IPS DF 19.7 (cell line): ENCODE measurements around the gene C11orf98.
"Not testable (repeated sequence)": the region's sequence is repeated elsewhere in the genome, so short reads cannot be mapped to it uniquely, and the experiment has no call there.

Experiments
- DNase-seq: peaks from one replicate; pipeline ENCODE4 v3.0.0-alpha.2; 2013; ENCODE audit warnings: low read depth, low spot score

The C11orf98 gene

GRCh38 chr11:62682518-62682917, 17.5 kb upstream of the C11orf98 start:
- DNase-seq, result no peak

GRCh38 chr11:62680825-62681240, 15.8 kb upstream of the C11orf98 start:
- no peak for DNase-seq

- no peak for DNase-seq
Observed at GRCh38 chr11:62678770-62679696, 14.0 kb upstream of the C11orf98 start, which contains the start of gene UBXN1. UBXN1 (minus strand) TSS chr11:62679073; CDS start chr11:62678923, 150 bp downstream.

- no peak for DNase-seq
Observed at GRCh38 chr11:62678433-62678769, 13.4 kb upstream of the C11orf98 start.

GRCh38 chr11:62677714-62678113, 12.7 kb upstream of the C11orf98 start:
- DNase-seq, result no peak

- no peak for DNase-seq
Observed at GRCh38 chr11:62677156-62677555, 12.1 kb upstream of the C11orf98 start.

GRCh38 chr11:62676698-62677097, 11.7 kb upstream of the C11orf98 start:
- no peak for DNase-seq

- DNase-seq, result not testable (repeated sequence)
Observed at GRCh38 chr11:62675415-62675814, 10.4 kb upstream of the C11orf98 start.

GRCh38 chr11:62673196-62673525, 8.2 kb upstream of the C11orf98 start:
- DNase-seq, result no peak

GRCh38 chr11:62671608-62672389, 6.8 kb upstream of the C11orf98 start, which contains the start of the genes LBHD1 and UQCC3:
LBHD1 (minus strand) TSS chr11:62672267; CDS start chr11:62670031, 2,236 bp downstream.
UQCC3 (plus strand) TSS chr11:62671673; CDS start chr11:62671746, 73 bp downstream.
- DNase-seq, result no peak

GRCh38 chr11:62671236-62671607, 6.2 kb upstream of the C11orf98 start:
- no peak for DNase-seq

GRCh38 chr11:62669420-62670161, 4.6 kb upstream of the C11orf98 start:
- no peak for DNase-seq

GRCh38 chr11:62667460-62667859, 2.5 kb upstream of the C11orf98 start:
- no peak for DNase-seq

- DNase-seq, result no peak
Observed at GRCh38 chr11:62666259-62666926, 1.4 kb upstream of the C11orf98 start.

- no peak for DNase-seq
Observed at GRCh38 chr11:62665599-62666258, 719 bp upstream of the C11orf98 start.

GRCh38 chr11:62664405-62665074, 470 bp downstream of the C11orf98 start:
- no peak for DNase-seq

GRCh38 chr11:62656796-62657429, 8.1 kb downstream of the C11orf98 start:
- no peak for DNase-seq

GRCh38 chr11:62654297-62654696, 10.7 kb downstream of the C11orf98 start:
- no peak for DNase-seq

GRCh38 chr11:62652161-62653006, 12.6 kb downstream of the C11orf98 start:
- no peak for DNase-seq
